HepG2 (cell line): Measurements from ENCODE around the gene NUAK2. TPM values are rescaled to one million over a fixed set of nuclear protein-coding genes. Genes with fewer than 3 reads are reported as not detected.
A peak's percentile ranks its signal among the peaks of the same experiment; 100 is the strongest.

Source experiments
- AGO2 ChIP-seq: fragments of 200-400 bp; formaldehyde crosslinking; optimal IDR thresholded peaks from 2 replicates; pipeline ENCODE3; 2017; ENCODE audit warnings: mild to moderate bottlenecking, low read depth, low read length, moderate library complexity
- EP300 ChIP-seq, 3 experiments: sonication (generic) in 1 of 3; formaldehyde crosslinking in 1 of 3; IDR thresholded peaks; 2 replicates each; pipeline versions ENCODE4 v1.5.1 to v1.6.1; 2011 to 2020; ENCODE audit warnings: low read depth in 2 of 3, low read length in 2 of 3, borderline replicate concordance in 1 of 3, improper control_type of control experiment in 1 of 3, mild to moderate bottlenecking in 1 of 3, missing genetic modification reagents in 1 of 3, moderate library complexity in 1 of 3
- FIP1L1 ChIP-seq: fragments of 200-400 bp; formaldehyde crosslinking; IDR thresholded peaks from 2 replicates; pipeline ENCODE4 v1.6.1; 2018; ENCODE audit warnings: low read depth, mild to moderate bottlenecking, low read length, moderate library complexity, borderline replicate concordance; ENCODE audit not compliant: insufficient read depth
- GATA4 ChIP-seq: sonication (generic); IDR thresholded peaks from 2 replicates; pipeline ENCODE4 v1.6.1; 2016; ENCODE audit warnings: antibody characterized with exemption, low read depth, borderline replicate concordance
- GLI4 ChIP-seq: sonication (generic); formaldehyde crosslinking; IDR thresholded peaks from 2 replicates; pipeline ENCODE4 v1.5.1; 2020; ENCODE audit warnings: missing genetic modification reagents, mild to moderate bottlenecking, moderate library complexity, borderline replicate concordance
- ISL2 ChIP-seq: sonication (generic); formaldehyde crosslinking; IDR thresholded peaks from 2 replicates; pipeline ENCODE4 v1.5.0; 2020; ENCODE audit warnings: missing genetic modification reagents
- MAFK ChIP-seq, 2 experiments: IDR thresholded peaks in 1 of 2; conservative IDR thresholded peaks in 1 of 2; 2 replicates each; pipeline ENCODE4 v1.6.1; 2011; ENCODE audit warnings: improper control_type of control experiment in 2 of 2, low read length in 2 of 2
- NFAT5 ChIP-seq: sonication (generic); formaldehyde crosslinking; IDR thresholded peaks from 2 replicates; pipeline ENCODE4 v1.4.0; 2020; ENCODE audit warnings: missing genetic modification reagents
- NFYB ChIP-seq: sonication (generic); formaldehyde crosslinking; IDR thresholded peaks from 2 replicates; pipeline ENCODE4 v1.4.0; 2020; ENCODE audit warnings: missing genetic modification reagents
- NONO ChIP-seq, 2 experiments: fragments of 450-650 bp in 1 of 2; sonication (generic) in 1 of 2; formaldehyde crosslinking in 1 of 2; IDR thresholded peaks in 1 of 2; conservative IDR thresholded peaks in 1 of 2; 2 replicates each; pipeline versions ENCODE4 v1.6.1 to v1.8.0; 2017 to 2022; ENCODE audit warnings: mild to moderate bottlenecking in 1 of 2, missing genetic modification reagents in 1 of 2, moderate library complexity in 1 of 2
- SMC3 ChIP-seq: IDR thresholded peaks from 2 replicates; pipeline ENCODE4 v1.6.1; 2011; ENCODE audit warnings: low read length, improper control_type of control experiment
- STAG1 ChIP-seq: sonication (generic); formaldehyde crosslinking; IDR thresholded peaks from 2 replicates; pipeline ENCODE4 v1.4.0; 2020; ENCODE audit warnings: missing genetic modification reagents
- TOPORS ChIP-seq: sonication (generic); formaldehyde crosslinking; IDR thresholded peaks from 2 replicates; pipeline ENCODE4 v1.8.0; 2023; ENCODE audit warnings: mild to moderate bottlenecking, missing genetic modification reagents
- YY1 ChIP-seq: IDR thresholded peaks from 2 replicates; pipeline ENCODE4 v1.6.1; 2011; ENCODE audit warnings: low read length, low read depth, moderate library complexity, mild to moderate bottlenecking; ENCODE audit not compliant: insufficient read depth, insufficient replicate concordance
- ZEB1 ChIP-seq: IDR thresholded peaks from 2 replicates; pipeline ENCODE4 v1.6.1; 2012; ENCODE audit warnings: mild to moderate bottlenecking, low read depth, inconsistent platforms; ENCODE audit not compliant: insufficient replicate concordance
- ZFP36L2 ChIP-seq: sonication (generic); formaldehyde crosslinking; IDR thresholded peaks from 2 replicates; pipeline ENCODE4 v1.4.0; 2020; ENCODE audit warnings: missing genetic modification reagents
- ZNF367 ChIP-seq: sonication (generic); formaldehyde crosslinking; IDR thresholded peaks from 2 replicates; pipeline ENCODE4 v1.4.0; 2020; ENCODE audit warnings: missing genetic modification reagents, borderline replicate concordance
- ZNF510 ChIP-seq: sonication (generic); formaldehyde crosslinking; IDR thresholded peaks from 2 replicates; pipeline ENCODE4 v1.4.0; 2020; ENCODE audit warnings: low read depth, mild to moderate bottlenecking, missing genetic modification reagents
- ZNF670 ChIP-seq: sonication (generic); formaldehyde crosslinking; IDR thresholded peaks from 2 replicates; pipeline ENCODE4 v1.8.0; 2022; ENCODE audit warnings: mild to moderate bottlenecking, missing genetic modification reagents, borderline replicate concordance
- ZNF674 ChIP-seq: sonication (generic); formaldehyde crosslinking; IDR thresholded peaks from 2 replicates; pipeline ENCODE4 v1.5.0; 2020; ENCODE audit warnings: low read depth, mild to moderate bottlenecking, missing genetic modification reagents
- ZNF773 ChIP-seq: sonication (generic); formaldehyde crosslinking; IDR thresholded peaks from 2 replicates; pipeline ENCODE4 v1.4.0; 2020; ENCODE audit warnings: missing genetic modification reagents, borderline replicate concordance
- polyA plus RNA-seq, 8 experiments: library from polyadenylated mRNA; depleted of rRNA in 3 of 8; stranded (reverse) in 7 of 8; unstranded in 1 of 8; fragments of >200 nt; fragmentation: Illumina TruSeq in 4 of 8; extraction: Trizol in 4 of 8; gene quantifications; 2 replicates each; pipeline versions ENCODE4 v1.2.1 to v1.2.3, GENCODE V29; 2011 to 2016; ENCODE audit warnings: low read depth in 4 of 8, missing spikeins in 1 of 8, mixed read lengths in 1 of 8; ENCODE audit not compliant: insufficient read depth in 1 of 8
- total RNA-seq, 5 experiments: library from RNA; depleted of rRNA; stranded (reverse); fragments of >200 nt; fragmentation: Illumina TruSeq; extraction: Trizol; gene quantifications; 2 replicates each; pipeline ENCODE4 v1.2.3, GENCODE V29; 2016; ENCODE audit warnings: low read depth in 1 of 5
- TF ChIP-seq, protein P1 (sequence below): sonication (generic); formaldehyde crosslinking; IDR thresholded peaks from 2 replicates; pipeline ENCODE4 v1.4.0; 2020; ENCODE audit warnings: missing genetic modification reagents
- TF ChIP-seq, protein P2 (sequence below): IDR thresholded peaks from 2 replicates; pipeline ENCODE4 v1.6.1; 2012; ENCODE audit warnings: inconsistent platforms

NUAK2 gene
- total and polyA plus RNA-seq, 2 of the 13 experiments (the other 11 are each of a cell fraction or from before 2014, with no cell fraction given): 0.75 to 1.1 TPM

- no peak for TF ChIP-seq FIP1L1
- TF ChIP-seq ZNF773 (CRISPR knock-in tag): no peak
- no peak for TF ChIP-seq ZEB1
- TF ChIP-seq, protein P1, sequence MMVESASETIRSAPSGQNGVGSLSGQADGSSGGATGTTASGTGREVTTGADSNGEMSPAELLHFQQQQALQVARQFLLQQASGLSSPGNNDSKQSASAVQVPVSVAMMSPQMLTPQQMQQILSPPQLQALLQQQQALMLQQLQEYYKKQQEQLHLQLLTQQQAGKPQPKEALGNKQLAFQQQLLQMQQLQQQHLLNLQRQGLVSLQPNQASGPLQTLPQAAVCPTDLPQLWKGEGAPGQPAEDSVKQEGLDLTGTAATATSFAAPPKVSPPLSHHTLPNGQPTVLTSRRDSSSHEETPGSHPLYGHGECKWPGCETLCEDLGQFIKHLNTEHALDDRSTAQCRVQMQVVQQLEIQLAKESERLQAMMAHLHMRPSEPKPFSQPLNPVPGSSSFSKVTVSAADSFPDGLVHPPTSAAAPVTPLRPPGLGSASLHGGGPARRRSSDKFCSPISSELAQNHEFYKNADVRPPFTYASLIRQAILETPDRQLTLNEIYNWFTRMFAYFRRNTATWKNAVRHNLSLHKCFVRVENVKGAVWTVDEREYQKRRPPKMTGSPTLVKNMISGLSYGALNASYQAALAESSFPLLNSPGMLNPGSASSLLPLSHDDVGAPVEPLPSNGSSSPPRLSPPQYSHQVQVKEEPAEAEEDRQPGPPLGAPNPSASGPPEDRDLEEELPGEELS: 0 out of 2 replicates have a peak, but pooled peaks have one; percentile 32
- no peak for TF ChIP-seq GLI4 (CRISPR knock-in tag)
- TF ChIP-seq EP300 (IDR thresholded peaks at IDR 0.05; ENCODE audit: low read depth in 2 of 2, low read length in 2 of 2): no peak
- TF ChIP-seq EP300 (CRISPR knock-in tag; IDR thresholded peaks at IDR 0.05; ENCODE audit: borderline replicate concordance): no peak
- TF ChIP-seq NFAT5 (CRISPR knock-in tag): no peak
- TF ChIP-seq ISL2 (CRISPR knock-in tag): no peak
- no peak for TF ChIP-seq SMC3
- no peak for TF ChIP-seq ZNF670
- TF ChIP-seq NONO (IDR thresholded peaks at IDR 0.05): no peak
- no peak for TF ChIP-seq NONO (CRISPR knock-in tag; conservative IDR thresholded peaks at IDR 0.05)
- no peak for TF ChIP-seq NFYB (CRISPR knock-in tag)
- TF ChIP-seq, protein P2, sequence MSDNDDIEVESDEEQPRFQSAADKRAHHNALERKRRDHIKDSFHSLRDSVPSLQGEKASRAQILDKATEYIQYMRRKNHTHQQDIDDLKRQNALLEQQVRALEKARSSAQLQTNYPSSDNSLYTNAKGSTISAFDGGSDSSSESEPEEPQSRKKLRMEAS: no peak
- no peak for TF ChIP-seq AGO2
- TF ChIP-seq MAFK (conservative IDR thresholded peaks at IDR 0.05 in 1 of 2, IDR thresholded peaks at IDR 0.05 in 1 of 2; ENCODE audit: low read length in 2 of 2): no peak
- no peak for TF ChIP-seq GATA4
- TF ChIP-seq TOPORS: no peak
- no peak for TF ChIP-seq ZFP36L2 (CRISPR knock-in tag)
- TF ChIP-seq YY1: no peak
- no peak for TF ChIP-seq ZNF674
- TF ChIP-seq STAG1 (CRISPR knock-in tag): no peak
- TF ChIP-seq ZNF510 (CRISPR knock-in tag): no peak
- TF ChIP-seq ZNF367 (CRISPR knock-in tag): no peak
Measured at GRCh38 chr1:205317311-205317917, 4.1 kb downstream of the NUAK2 start (continued).
